Measurements from ENCODE around the gene SRPX2.
"Not testable (repeated sequence)": the region's sequence is repeated elsewhere in the genome, so short reads cannot be mapped to it uniquely, and the experiment has no call there.

Gene SRPX2

DNA sequence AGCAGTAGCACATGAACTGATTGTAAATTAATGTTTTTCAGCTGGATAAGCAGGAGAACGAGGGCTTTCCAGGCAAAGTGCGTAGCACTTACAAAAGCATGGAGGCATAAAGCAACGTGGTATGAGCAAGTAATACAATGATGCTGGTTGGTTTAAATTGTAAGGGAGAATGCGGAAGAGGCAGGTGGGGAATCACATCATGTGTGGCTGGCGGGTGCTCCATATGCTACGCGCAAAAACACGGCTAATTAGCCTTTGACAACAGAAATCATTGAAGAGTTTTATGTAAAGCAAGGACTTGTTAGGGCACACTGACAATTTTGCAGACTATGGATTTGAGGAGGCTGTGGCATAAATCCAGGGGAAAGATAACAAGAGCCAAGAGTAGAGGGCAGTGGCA is 73.4 kb downstream of the SRPX2 start:
- DNase-seq (ENCODE audit: low read depth): no peak
- H3K4me3 ChIP-seq (ENCODE audit: low read length): no peak overlapping the region
- TF ChIP-seq, protein P1, sequence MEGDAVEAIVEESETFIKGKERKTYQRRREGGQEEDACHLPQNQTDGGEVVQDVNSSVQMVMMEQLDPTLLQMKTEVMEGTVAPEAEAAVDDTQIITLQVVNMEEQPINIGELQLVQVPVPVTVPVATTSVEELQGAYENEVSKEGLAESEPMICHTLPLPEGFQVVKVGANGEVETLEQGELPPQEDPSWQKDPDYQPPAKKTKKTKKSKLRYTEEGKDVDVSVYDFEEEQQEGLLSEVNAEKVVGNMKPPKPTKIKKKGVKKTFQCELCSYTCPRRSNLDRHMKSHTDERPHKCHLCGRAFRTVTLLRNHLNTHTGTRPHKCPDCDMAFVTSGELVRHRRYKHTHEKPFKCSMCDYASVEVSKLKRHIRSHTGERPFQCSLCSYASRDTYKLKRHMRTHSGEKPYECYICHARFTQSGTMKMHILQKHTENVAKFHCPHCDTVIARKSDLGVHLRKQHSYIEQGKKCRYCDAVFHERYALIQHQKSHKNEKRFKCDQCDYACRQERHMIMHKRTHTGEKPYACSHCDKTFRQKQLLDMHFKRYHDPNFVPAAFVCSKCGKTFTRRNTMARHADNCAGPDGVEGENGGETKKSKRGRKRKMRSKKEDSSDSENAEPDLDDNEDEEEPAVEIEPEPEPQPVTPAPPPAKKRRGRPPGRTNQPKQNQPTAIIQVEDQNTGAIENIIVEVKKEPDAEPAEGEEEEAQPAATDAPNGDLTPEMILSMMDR (conservative IDR thresholded peaks at IDR 0.05; ENCODE audit: low read length): no peak

DNA sequence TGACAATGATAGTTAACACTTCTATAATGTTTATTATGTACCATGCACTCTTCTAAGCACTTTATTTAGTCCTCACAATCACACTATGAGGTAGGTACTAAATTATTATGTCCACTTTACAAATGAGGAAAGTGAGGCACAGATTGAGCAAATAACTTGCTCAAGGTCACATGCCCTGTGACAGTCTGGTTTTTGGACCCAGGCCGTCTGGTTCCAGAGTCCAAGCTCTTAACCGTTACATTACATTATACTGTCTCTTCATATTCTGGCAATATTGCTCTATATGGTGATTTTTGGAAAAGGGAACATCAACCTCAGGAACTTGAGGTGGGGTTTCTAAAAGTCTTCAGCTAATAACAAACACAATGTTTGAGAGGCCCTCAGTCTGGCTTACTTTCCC is 75.1 kb downstream of the SRPX2 start:
- DNase-seq (ENCODE audit: low read depth): no peak
- TF ChIP-seq, protein P1 (conservative IDR thresholded peaks at IDR 0.05; ENCODE audit: low read length): no peak
- no peak overlapping the region for H3K4me3 ChIP-seq (ENCODE audit: low read length)

DNA sequence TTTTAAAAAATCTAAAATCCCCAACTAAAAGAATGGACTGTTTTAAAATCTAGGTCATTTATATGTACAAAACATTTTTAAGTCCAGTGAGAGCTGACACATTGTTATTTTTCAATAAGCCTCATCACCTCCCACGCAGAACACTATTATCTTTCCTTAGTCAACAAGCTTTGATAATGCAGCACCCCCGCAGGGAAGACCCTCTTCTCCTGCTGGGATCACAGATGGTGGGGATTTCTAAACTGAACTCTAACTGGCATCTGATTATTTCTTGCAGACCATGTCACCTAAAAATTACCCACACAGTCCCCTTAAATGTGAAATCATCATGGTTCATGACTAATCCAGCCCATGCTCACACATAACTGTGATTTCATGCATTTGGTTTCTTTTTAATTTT is 76.3 kb downstream of the SRPX2 start:
- no peak for DNase-seq (ENCODE audit: low read depth)
- TF ChIP-seq, protein P1 (conservative IDR thresholded peaks at IDR 0.05; ENCODE audit: low read length): no peak
- H3K4me3 ChIP-seq (ENCODE audit: low read length): no peak overlapping the region

DNA sequence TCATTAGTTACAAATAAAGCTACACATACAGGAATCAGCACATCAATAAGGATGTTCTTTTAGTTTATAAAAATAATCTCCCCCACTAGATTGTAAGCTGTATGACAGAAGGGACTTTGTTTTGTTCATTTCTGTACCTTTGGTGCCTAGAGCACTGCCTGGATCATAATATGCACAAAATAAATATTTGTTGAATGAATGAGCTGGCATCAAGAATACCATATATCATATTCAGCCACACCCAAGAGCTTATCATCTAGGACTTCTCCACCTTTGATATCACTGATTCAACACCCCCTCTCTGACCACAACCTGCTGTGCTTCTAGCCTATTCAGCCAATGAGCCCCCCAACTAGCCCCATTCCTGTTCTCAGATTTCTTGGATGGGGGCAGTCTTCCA is 77.3 kb downstream of the SRPX2 start:
- TF ChIP-seq, protein P1 (conservative IDR thresholded peaks at IDR 0.05; ENCODE audit: low read length): no peak
- no peak for DNase-seq (ENCODE audit: low read depth)
- no peak overlapping the region for H3K4me3 ChIP-seq (ENCODE audit: low read length)

DNA sequence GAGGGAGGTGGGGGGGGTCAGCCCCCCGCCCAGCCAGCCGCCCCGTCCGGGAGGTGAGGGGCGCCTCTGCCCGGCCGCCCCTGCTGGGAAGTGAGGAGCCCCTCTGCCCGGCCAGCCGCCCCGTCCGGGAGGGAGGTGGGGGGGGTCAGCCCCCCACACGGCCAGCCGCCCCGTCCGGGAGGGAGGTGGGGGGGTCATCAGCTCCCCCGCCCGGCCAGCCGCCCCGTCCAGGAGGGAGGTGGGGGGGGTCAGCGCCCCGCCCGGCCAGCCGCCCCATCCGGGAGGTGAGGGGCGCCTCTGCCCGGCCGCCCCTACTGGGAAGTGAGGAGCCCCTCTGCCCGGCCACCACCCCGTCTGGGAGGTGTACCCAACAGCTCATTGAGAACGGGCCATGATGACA is 80.0 kb downstream of the SRPX2 start:
- H3K4me3 ChIP-seq (ENCODE audit: low read length); DNase-seq (ENCODE audit: low read depth): not testable (repeated sequence)

Data from AG10803 (cell line).